ENCODE results near the gene FTO. TPM values are rescaled to one million over a fixed set of nuclear protein-coding genes. Genes with fewer than 3 reads are reported as not detected.

Gene FTO
- polyA plus RNA-seq, 3 donors: 16.8 to 51.0 (median 37.7) TPM

DNA sequence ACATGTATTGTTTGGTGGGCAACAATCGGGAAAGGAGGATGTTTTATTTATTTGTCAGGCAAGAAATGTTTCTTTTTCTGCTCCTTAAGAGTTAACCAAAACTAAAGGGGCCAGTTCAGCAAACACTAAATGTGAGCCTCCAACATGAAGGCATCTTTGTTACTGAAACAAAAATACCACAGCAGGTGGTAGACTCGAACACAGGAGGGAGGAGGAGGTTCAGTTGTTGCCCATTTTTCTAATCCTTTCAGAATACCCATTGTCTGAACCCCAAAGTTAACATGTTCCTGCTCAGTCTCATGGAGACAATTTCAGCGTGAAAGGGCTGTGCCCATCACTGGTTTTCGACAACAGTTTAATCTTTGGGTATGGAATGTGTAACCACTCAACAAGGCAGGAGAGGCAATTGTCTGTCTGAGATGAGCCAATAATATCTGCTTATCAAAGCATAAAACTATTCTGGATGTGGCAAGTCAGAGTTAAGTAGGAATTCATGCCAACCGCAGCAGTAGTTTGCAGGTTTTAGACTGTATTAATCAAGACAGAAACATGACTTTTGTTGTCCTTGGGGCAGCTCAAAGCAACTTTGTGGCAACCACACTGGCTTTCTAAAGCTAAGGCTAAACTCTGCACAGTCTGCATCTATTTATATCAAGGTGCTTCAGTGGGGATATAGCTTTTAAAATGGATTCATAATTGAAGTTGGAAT lies 211.7 kb downstream of the FTO start:
- Mint-ChIP-seq H3K4me1 (peaks cover 19% of the 10 kb centered on the region), H3K27me3 (ENCODE audit: low read depth in 3 of 3) (no peaks in the 10 kb centered on the region), H3K4me3 (no peak overlapping the region), H3K9me3 (no peaks in the 10 kb centered on the region), H3K27ac (no peak overlapping the region), H3K36me3 (peaks cover 1 to 2% of the 10 kb centered on the region in 2 donors)
- Histone ChIP-seq H2AFZ (ENCODE audit: insufficient read depth, low read depth, low read length, poor library complexity, severe bottlenecking) (no peak overlapping the region), H3K79me2 (ENCODE audit: insufficient read depth, low read length) (no peaks in the 10 kb centered on the region), H3K4me1 (ENCODE audit: control insufficient read depth in 1 of 2, insufficient read depth in 2 of 2, low read length in 2 of 2) (peaks cover 4 to 9% of the 10 kb centered on the region in 2 donors), H3K9ac (ENCODE audit: insufficient read depth, low read length, poor library complexity, severe bottlenecking) (no peak overlapping the region), H4K20me1 (ENCODE audit: insufficient read depth, low read length) (no peaks in the 10 kb centered on the region), H3K27ac (ENCODE audit: low read depth in 1 of 2, low read length in 2 of 2) (no peak overlapping the region), H3K9me3 (replicated peaks in 1 of 2; ENCODE audit: control insufficient read depth in 1 of 2, insufficient read depth in 1 of 2, low read length in 2 of 2) (no peaks in the 10 kb centered on the region), H3K4me2 (replicated peaks; ENCODE audit: extremely low read depth, low read length, poor library complexity, severe bottlenecking) (no peak overlapping the region), H3K4me3 (replicated peaks in 1 of 3; ENCODE audit: low read depth in 2 of 3, low read length in 3 of 3) (no peak overlapping the region), H3K36me3 (replicated peaks in 1 of 2; ENCODE audit: control insufficient read depth in 1 of 2, insufficient read depth in 2 of 2, low read length in 2 of 2) (no peaks in the 10 kb centered on the region), H3K27me3 (ENCODE audit: control insufficient read depth in 2 of 2, insufficient read depth in 2 of 2, low read length in 2 of 2) (no peaks in the 10 kb centered on the region)
- TF ChIP-seq, protein P1, sequence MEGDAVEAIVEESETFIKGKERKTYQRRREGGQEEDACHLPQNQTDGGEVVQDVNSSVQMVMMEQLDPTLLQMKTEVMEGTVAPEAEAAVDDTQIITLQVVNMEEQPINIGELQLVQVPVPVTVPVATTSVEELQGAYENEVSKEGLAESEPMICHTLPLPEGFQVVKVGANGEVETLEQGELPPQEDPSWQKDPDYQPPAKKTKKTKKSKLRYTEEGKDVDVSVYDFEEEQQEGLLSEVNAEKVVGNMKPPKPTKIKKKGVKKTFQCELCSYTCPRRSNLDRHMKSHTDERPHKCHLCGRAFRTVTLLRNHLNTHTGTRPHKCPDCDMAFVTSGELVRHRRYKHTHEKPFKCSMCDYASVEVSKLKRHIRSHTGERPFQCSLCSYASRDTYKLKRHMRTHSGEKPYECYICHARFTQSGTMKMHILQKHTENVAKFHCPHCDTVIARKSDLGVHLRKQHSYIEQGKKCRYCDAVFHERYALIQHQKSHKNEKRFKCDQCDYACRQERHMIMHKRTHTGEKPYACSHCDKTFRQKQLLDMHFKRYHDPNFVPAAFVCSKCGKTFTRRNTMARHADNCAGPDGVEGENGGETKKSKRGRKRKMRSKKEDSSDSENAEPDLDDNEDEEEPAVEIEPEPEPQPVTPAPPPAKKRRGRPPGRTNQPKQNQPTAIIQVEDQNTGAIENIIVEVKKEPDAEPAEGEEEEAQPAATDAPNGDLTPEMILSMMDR (IDR thresholded peaks at IDR 0.05): no peak
- 100% methylated on average over 1 of the region's 5 CpGs for WGBS (ENCODE audit: insufficient coverage)
- intact Hi-C loops (cut with micrococcal nuclease): no loop called here
- DNase-seq: no peak

DNA sequence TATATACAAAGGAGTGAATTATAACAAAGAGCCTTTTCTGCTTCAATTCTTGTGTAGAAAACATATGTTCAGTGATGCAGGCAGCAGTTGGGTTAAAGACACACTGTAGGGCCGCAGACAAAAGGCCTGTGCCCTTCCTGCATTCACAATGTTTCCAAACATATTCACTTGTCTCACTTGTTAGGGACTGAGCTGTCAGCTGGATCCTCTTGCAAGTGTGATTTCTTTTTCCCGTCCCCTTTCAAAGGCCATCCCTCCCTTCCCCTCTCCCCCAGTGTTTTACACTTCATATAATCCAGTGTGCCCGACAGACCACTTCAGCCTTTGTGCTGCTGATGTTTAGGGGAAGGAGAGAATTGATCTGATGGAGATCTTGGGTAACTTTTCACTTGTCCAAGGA lies 217.0 kb downstream of the FTO start:
- TF ChIP-seq, protein P1 (IDR thresholded peaks at IDR 0.05): no peak
- intact Hi-C loops (cut with micrococcal nuclease): no loop called here
- Mint-ChIP-seq H3K36me3 (peaks cover 2 to 5% of the 10 kb centered on the region in 2 donors), H3K4me1 (peaks cover 3% of the 10 kb centered on the region), H3K27me3 (ENCODE audit: low read depth in 3 of 3) (no peaks in the 10 kb centered on the region), H3K9me3 (no peaks in the 10 kb centered on the region), H3K4me3 (no peak overlapping the region), H3K27ac (no peak overlapping the region)
- no peaks in the 10 kb centered on the region for H3K36me3 ChIP-seq (replicated peaks in 1 of 2; ENCODE audit: control insufficient read depth in 1 of 2, insufficient read depth in 2 of 2, low read length in 2 of 2)
- H4K20me1 ChIP-seq (ENCODE audit: insufficient read depth, low read length): no peaks in the 10 kb centered on the region
- no peaks in the 10 kb centered on the region for H3K4me1 ChIP-seq (ENCODE audit: control insufficient read depth in 1 of 2, insufficient read depth in 2 of 2, low read length in 2 of 2)
- 100% methylated on average over 1 of the region's 3 CpGs for WGBS (ENCODE audit: insufficient coverage)
- H3K79me2 ChIP-seq (ENCODE audit: insufficient read depth, low read length): no peaks in the 10 kb centered on the region
- no peak overlapping the region for H3K27ac ChIP-seq (ENCODE audit: low read depth in 1 of 2, low read length in 2 of 2)
- no peak overlapping the region for H3K9ac ChIP-seq (ENCODE audit: insufficient read depth, low read length, poor library complexity, severe bottlenecking)
- DNase-seq: no peak
- H3K4me2 ChIP-seq (replicated peaks; ENCODE audit: extremely low read depth, low read length, poor library complexity, severe bottlenecking): no peak overlapping the region
- H3K4me3 ChIP-seq (replicated peaks in 1 of 3; ENCODE audit: low read depth in 2 of 3, low read length in 3 of 3): no peak overlapping the region
- no peak overlapping the region for H2AFZ ChIP-seq (ENCODE audit: insufficient read depth, low read depth, low read length, poor library complexity, severe bottlenecking)
- no peaks in the 10 kb centered on the region for H3K27me3 ChIP-seq (ENCODE audit: control insufficient read depth in 2 of 2, insufficient read depth in 2 of 2, low read length in 2 of 2)
- H3K9me3 ChIP-seq (replicated peaks in 1 of 2; ENCODE audit: control insufficient read depth in 1 of 2, insufficient read depth in 1 of 2, low read length in 2 of 2): no peaks in the 10 kb centered on the region

Data from CD14-positive monocyte (primary cell).